Thyroid gland (tissue), 4 donors: ENCODE results near the gene C11orf71.

ENCODE experiments used
- POLR2A ChIP-seq, 2 donors: fragments of 450-650 bp; IDR thresholded peaks; one replicate each; pipeline ENCODE4 v1.6.1; 2017; ENCODE audit warnings: antibody characterized with exemption in 2 of 2, mild to moderate bottlenecking in 2 of 2, moderate library complexity in 1 of 2
- TF ChIP-seq, protein P1 (sequence below), 6 experiments: fragments of 200-600 bp in 3 of 6; fragments of 450-650 bp in 3 of 6; sonication (generic) in 3 of 6; IDR thresholded peaks; one replicate each; pipeline ENCODE4 v1.5.1; 2016 to 2019; ENCODE audit warnings: antibody characterized with exemption in 6 of 6, mild to moderate bottlenecking in 2 of 6, inconsistent platforms in 1 of 6, moderate library complexity in 1 of 6

- TF ChIP-seq, protein P1, sequence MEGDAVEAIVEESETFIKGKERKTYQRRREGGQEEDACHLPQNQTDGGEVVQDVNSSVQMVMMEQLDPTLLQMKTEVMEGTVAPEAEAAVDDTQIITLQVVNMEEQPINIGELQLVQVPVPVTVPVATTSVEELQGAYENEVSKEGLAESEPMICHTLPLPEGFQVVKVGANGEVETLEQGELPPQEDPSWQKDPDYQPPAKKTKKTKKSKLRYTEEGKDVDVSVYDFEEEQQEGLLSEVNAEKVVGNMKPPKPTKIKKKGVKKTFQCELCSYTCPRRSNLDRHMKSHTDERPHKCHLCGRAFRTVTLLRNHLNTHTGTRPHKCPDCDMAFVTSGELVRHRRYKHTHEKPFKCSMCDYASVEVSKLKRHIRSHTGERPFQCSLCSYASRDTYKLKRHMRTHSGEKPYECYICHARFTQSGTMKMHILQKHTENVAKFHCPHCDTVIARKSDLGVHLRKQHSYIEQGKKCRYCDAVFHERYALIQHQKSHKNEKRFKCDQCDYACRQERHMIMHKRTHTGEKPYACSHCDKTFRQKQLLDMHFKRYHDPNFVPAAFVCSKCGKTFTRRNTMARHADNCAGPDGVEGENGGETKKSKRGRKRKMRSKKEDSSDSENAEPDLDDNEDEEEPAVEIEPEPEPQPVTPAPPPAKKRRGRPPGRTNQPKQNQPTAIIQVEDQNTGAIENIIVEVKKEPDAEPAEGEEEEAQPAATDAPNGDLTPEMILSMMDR (IDR thresholded peaks at IDR 0.05): no peak
- TF ChIP-seq POLR2A (IDR thresholded peaks at IDR 0.05): no peak
Observed at GRCh38 chr11:114366331-114367243, 33.7 kb downstream of the C11orf71 start.
